ENCODE measurements around the gene PABPN1. TPM values are rescaled to one million over a fixed set of nuclear protein-coding genes. Genes with fewer than 3 reads are reported as not detected.
A peak's percentile ranks its signal among the peaks of the same experiment; 100 is the strongest.

The PABPN1 gene
- total and polyA plus RNA-seq, 2 of the 13 experiments (the other 11 are each of a cell fraction or from before 2014, with no cell fraction given): 233 to 524 TPM

- TF ChIP-seq PHF8 (CRISPR knock-in tag; IDR thresholded peaks at IDR 0.05) (no peak), HMG20A (CRISPR knock-in tag; IDR thresholded peaks at IDR 0.05; ENCODE audit: borderline replicate concordance) (0 out of 2 replicates have a peak, but pooled peaks have one; percentile 12), RORA (CRISPR knock-in tag; IDR thresholded peaks at IDR 0.05) (no peak), CREBL2 (CRISPR knock-in tag; IDR thresholded peaks at IDR 0.05; ENCODE audit: borderline replicate concordance) (0 out of 2 replicates have a peak, but pooled peaks have one; percentile 79), ZSCAN5A (CRISPR knock-in tag; IDR thresholded peaks at IDR 0.05; ENCODE audit: borderline replicate concordance) (peak; percentile 75; the same call in 1 of the 2 replicates), ARID2 (CRISPR knock-in tag; IDR thresholded peaks at IDR 0.05; ENCODE audit: borderline replicate concordance) (no peak), CHD4 (IDR thresholded peaks at IDR 0.05; ENCODE audit: borderline replicate concordance, low read length) (peak; percentile 73; the same call in 1 of the 2 replicates), ADNP (CRISPR knock-in tag; IDR thresholded peaks at IDR 0.05) (no peak), ZBTB44 (CRISPR knock-in tag; IDR thresholded peaks at IDR 0.05) (peak; percentile 76; the same call in 1 of the 2 replicates), ZGPAT (CRISPR knock-in tag; IDR thresholded peaks at IDR 0.05) (no peak; the same call in 1 of the 2 replicates), RFX1 (IDR thresholded peaks at IDR 0.05) (no peak), ZFP41 (CRISPR knock-in tag; IDR thresholded peaks at IDR 0.05; ENCODE audit: borderline replicate concordance) (no peak), HDAC1 (CRISPR knock-in tag; IDR thresholded peaks at IDR 0.05) (no peak), RXRB (CRISPR knock-in tag; IDR thresholded peaks at IDR 0.05; ENCODE audit: borderline replicate concordance) (peak; percentile 45; the same call in 1 of the 2 replicates), MEIS2 (CRISPR knock-in tag; IDR thresholded peaks at IDR 0.05) (no peak), CTCF (CRISPR knock-in tag; IDR thresholded peaks at IDR 0.05) (peak; percentile 95), ZNF83 (CRISPR knock-in tag; IDR thresholded peaks at IDR 0.05; ENCODE audit: borderline replicate concordance) (no peak), RAD51 (IDR thresholded peaks at IDR 0.05; ENCODE audit: borderline replicate concordance) (no peak), PRDM10 (CRISPR knock-in tag; IDR thresholded peaks at IDR 0.05; ENCODE audit: low read depth) (no peak)
Measured at GRCh38 chr14:23327947-23328744, 6.9 kb downstream of the PABPN1 start (continued).
